Fibroblast of skin of left quadriceps (primary cell): ENCODE measurements around the gene PDE6B.
"Not testable (repeated sequence)": the region's sequence is repeated elsewhere in the genome, so short reads cannot be mapped to it uniquely, and the experiment has no call there.

Experiments used
- DNase-seq, 2 experiments: peaks; one replicate each; pipeline ENCODE4 v3.0.0-alpha.2; 2013; ENCODE audit warnings: low read depth in 2 of 2

PDE6B gene

DNA sequence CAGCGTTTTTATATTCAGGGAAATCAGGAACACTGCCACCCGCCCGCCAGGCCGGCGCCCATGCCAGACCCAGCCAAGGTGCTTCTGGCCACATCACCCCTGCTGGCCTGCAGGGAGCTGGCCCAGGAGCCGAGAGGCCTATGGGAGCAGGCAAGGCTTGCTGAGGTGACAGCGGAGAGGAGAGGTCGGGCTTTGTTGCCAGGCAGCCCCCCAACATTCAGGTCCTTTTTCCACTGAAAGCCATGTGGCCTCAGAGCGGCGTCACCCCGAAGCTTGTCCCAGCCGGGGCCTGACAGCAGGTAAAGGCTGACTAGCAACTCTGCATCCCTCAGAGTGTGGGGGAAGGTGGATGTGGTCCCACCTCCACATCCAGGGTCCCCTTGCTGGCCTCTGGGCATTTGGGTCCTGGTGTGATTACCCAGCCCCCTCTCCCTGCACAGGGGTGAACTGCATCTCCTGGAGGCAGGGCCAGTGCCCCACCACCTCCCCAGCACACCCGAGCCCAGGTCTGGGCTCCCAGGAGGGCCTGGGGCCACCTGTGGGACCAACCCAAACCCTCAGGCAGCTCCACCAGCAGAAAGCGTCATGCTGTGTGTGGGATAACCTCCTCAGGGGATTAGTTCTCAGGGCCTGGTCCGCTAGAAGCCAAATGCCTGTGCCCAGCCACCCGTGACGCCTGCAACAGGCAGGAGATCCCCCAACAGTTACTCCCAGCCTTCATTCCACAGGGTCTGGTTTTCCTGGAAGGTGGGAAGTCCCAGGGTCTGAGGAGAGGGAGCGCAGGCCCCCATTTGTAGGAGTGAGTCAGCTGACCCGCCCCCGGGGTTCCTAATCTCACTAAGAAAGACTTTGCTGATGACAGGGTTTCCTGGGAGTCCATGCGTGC lies at the start of gene PDE6B:
Gene PDE6B (plus strand): TSS at position 869 of the 886 bp plus-strand sequence. CDS start 54 bp downstream, outside the sequence.
- no peak for DNase-seq

- DNase-seq: no peak
These were observed 49.0 kb upstream of the PDE6B start, which contains the start of gene TMEM271 for GRCh38 chr4:576245-576821. TMEM271 (minus strand) TSS chr4:576295; CDS start chr4:576062, 233 bp downstream.

- no peak for DNase-seq
These were observed 48.3 kb upstream of the PDE6B start for GRCh38 chr4:576991-577498.

DNA sequence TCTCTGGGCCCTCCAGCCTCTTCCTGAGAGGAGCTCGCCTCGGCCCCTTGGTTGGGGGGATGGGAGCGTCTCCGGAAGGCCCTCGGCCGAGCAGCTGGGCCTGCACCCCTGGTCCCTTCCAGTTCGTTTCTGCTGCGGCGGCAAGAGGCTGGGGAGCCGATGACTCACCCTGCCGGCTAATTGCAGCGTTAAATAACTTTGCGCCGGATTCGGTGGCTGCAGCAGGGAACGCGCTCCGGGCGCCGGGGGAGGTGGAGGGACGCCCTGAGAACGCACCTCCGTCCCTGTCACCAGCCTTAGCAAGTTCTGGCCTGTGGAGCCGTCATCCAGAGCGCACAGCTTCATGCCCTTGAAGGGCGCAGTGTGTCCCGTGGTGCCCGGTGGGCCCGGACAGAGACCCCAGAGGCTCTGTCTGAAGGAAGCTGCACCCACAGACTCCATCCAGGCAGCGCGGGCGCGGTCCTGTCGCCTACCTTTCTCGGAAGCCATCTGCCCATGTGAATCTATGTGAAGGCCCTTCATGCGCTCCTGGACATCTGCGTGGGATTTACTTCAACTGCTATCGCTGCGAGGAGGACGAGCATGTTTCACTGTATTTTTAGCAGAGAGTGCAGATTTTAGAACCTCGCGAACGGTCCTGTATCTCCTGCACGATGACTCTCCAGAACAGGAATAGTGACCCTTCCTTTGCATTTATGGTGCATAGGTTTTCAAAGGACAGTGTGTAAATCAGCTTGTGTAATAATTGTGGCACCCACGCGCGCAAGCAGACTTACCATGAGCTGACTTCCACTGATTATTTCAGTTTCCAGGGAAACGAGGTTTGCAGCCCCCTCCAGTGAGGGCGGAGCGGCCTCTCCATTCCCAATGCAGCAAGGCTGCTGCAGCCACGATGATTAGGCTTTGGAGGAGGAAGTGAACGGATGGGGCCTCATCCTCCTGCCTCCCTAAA lies 47.6 kb upstream of the PDE6B start:
- peak; percentile 2 to 6 for DNase-seq

GRCh38 chr4:578451-579443 lies 46.6 kb upstream of the PDE6B start:
- no peak for DNase-seq

- DNase-seq: no peak
These were observed 45.7 kb upstream of the PDE6B start for GRCh38 chr4:579543-580175.

DNA sequence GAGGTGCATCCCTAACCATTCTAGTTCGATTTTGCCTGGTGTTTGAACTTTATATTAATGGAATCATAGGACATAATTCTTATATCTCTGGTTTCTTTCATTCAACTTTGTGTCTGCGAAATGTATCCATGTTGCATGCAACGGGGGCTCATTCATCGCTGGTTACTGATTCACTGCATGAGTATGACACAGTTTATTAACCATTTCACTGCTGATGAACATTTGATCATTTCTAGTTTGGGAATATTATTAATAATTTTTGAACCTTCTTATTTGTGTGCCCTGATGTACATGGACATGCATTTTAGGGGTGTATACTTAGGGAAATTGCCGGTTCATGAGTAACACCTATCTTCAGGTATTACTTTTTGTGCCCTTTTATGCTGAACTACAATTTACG lies 44.2 kb upstream of the PDE6B start:
- DNase-seq: no peak

GRCh38 chr4:581753-582361 lies 43.5 kb upstream of the PDE6B start:
- no peak for DNase-seq

- no peak for DNase-seq
These were observed 41.6 kb upstream of the PDE6B start for GRCh38 chr4:583820-584219.

GRCh38 chr4:587671-588350 lies 37.6 kb upstream of the PDE6B start:
- no peak for DNase-seq

- no peak for DNase-seq
These were observed 37.0 kb upstream of the PDE6B start for GRCh38 chr4:588351-588849.

DNA sequence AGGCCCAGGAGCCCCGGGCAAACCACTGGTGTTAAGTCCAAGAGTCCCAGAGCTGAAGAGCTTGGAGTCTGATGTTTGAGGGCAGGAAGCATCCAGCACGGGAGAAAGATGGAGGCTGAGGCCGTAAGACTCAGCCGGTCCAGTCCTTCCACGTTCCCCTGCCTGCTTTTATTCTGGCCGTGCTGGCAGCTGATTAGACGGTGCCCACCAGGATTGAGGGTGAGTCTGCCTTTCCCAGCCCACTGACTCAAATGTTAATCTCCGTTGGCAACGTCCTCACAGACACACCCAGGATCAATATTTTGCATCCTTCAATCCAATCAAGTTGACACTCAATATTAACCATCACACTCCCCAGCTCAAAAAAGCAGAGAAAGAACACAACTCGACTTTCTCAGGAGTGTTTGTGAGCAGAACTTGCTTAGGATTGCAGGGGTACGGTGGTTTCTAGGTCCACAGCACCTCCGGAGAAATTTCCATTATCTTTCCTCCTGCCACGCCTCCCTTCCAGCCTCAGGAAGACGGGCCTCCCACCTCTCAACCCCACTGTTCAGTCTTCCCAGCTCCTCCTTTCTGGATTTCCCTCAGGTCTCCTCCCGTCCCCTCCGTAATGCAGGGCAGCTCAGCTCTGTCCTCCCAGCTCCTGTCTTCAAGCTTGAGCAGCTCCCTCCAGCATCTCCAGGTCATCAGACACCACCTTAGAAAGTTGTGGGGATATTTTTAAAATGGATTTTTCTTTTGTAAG lies 36.0 kb upstream of the PDE6B start:
- no peak for DNase-seq

DNA sequence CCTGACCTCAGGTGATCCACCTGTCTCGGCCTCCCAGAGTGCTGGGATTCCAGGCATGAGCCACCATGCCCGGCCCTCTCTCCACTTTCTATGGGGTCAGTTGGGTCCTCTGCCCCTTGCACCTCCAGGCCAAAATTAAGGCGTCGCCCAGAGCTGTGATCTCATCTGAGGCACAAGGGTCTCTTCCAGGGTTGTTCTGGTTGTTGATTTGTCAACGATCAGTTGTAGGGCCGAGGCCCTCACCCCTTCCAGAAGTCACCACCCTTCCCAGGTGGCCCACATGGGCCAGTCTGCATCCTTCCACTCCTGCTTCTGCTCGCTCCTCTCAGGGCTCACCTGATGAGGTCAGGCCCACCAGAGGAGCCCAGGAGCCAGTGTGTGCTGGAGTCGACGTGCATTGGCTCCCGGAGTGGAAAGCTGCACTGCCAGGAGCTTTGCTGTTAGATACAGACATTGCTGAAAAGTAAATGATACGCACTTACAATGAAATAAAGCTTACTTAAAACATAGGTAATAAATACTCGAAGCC lies 35.0 kb upstream of the PDE6B start:
- DNase-seq: no peak

DNA sequence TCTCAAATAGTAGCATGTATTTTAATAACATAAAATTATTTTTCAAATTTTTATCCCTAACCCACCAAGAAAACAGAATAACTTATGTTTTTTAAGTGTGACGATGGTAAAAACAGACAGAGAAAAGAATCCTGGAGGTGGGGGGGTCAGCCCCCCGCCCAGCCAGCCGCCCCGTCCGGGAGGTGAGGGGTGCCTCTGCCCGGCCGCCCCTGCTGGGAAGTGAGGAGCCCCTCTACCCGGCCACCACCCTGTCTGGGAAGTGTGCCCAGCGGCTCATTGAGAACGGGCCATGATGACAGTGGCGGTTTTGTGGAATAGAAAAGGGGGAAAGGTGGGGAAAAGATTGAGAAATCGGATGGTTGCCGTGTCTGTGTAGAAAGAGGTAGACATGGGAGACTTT lies 33.2 kb upstream of the PDE6B start:
- DNase-seq: not testable (repeated sequence)

GRCh38 chr4:592825-593520 lies 32.4 kb upstream of the PDE6B start:
- no peak for DNase-seq

- DNase-seq: no peak
These were observed 26.4 kb upstream of the PDE6B start for GRCh38 chr4:598925-599324.

- no peak for DNase-seq
These were observed 25.2 kb upstream of the PDE6B start for GRCh38 chr4:600166-600565.
